IMR-90 (cell line): ENCODE results near the gene FAM131B. TPM values are rescaled to one million over a fixed set of nuclear protein-coding genes. Genes with fewer than 3 reads are reported as not detected.

Experiments
- ATAC-seq: fragments of 200-7000 bp; cut with Tn5 transposase; 2 replicates; pipeline ENCODE4 v1.9.1; 2020; ENCODE audit warnings: low read depth, mild to moderate bottlenecking, moderate library complexity
- BruUV-seq: library from RNA; stranded (reverse); fragments of 400-500 nt; replicated peaks from 2 replicates; lab custom pipeline; 2021; lab: Mats Ljungman, UMichigan
- CTCF ChIA-PET: fragments of 300-600 bp; formaldehyde crosslinking; extraction: SDS; loops from one replicate; lab custom pipeline; 2021; ENCODE audit warnings: antibody characterized with exemption; lab: Yijun Ruan, JAX
- POLR2A ChIA-PET: fragments of 300-600 bp; sonication (Branson Sonifier 250); formaldehyde crosslinking; loops from one replicate; lab custom pipeline; 2022; ENCODE audit warnings: antibody characterized with exemption; ENCODE audit not compliant: unreplicated experiment; lab: Charles Lee
- DNase-seq: peaks from one replicate; pipeline ENCODE4 v3.0.0; 2013
- H2AFZ ChIP-seq: replicated peaks from 2 replicates; pipeline ENCODE3; 2013; ENCODE audit warnings: low read length, mild to moderate bottlenecking; ENCODE audit not compliant: poor library complexity
- H2AK5ac ChIP-seq: 2 replicates; pipeline ENCODE4 v1.6.1; 2013; ENCODE audit warnings: low read depth, low read length, inconsistent platforms
- H2AK9ac ChIP-seq: replicated peaks from 2 replicates; pipeline ENCODE3; 2013; ENCODE audit warnings: mild to moderate bottlenecking, low read depth, low read length, moderate library complexity; ENCODE audit not compliant: poor library complexity
- H2BK120ac ChIP-seq: 2 replicates; pipeline ENCODE4 v1.6.1; 2013; ENCODE audit warnings: low read depth, low read length, inconsistent platforms
- H2BK15ac ChIP-seq: 3 replicates; pipeline ENCODE4 v1.6.1; 2013; ENCODE audit warnings: low read depth, low read length, inconsistent platforms
- H2BK20ac ChIP-seq: 2 replicates; pipeline ENCODE4 v1.6.1; 2013; ENCODE audit warnings: low read depth, mild to moderate bottlenecking, inconsistent platforms, low read length, moderate library complexity
- H2BK5ac ChIP-seq: 2 replicates; pipeline ENCODE4 v1.6.1; 2013; ENCODE audit warnings: mild to moderate bottlenecking, low read depth, low read length, inconsistent platforms; ENCODE audit not compliant: poor library complexity, severe bottlenecking
- H3K14ac ChIP-seq: replicated peaks from 2 replicates; pipeline ENCODE4 v1.6.1; 2013; ENCODE audit warnings: low read depth, low read length, inconsistent platforms
- H3K18ac ChIP-seq: 2 replicates; pipeline ENCODE4 v1.6.1; 2013; ENCODE audit warnings: low read depth, low read length, control low read depth
- H3K23ac ChIP-seq: 2 replicates; pipeline ENCODE4 v1.6.1; 2013; ENCODE audit warnings: low read depth, low read length, inconsistent platforms
- H3K27ac ChIP-seq: 2 replicates; pipeline ENCODE4 v1.5.1; 2013; ENCODE audit warnings: mild to moderate bottlenecking, control low read depth, low read length; ENCODE audit not compliant: insufficient read depth
- H3K27me3 ChIP-seq: 2 replicates; pipeline ENCODE4 v1.6.1; 2013; ENCODE audit warnings: low read length; ENCODE audit not compliant: control insufficient read depth, insufficient read depth
- H3K36me3 ChIP-seq: 2 replicates; pipeline ENCODE4 v1.6.1; 2013; ENCODE audit warnings: low read length, mixed read lengths; ENCODE audit not compliant: control insufficient read depth, insufficient read depth
- H3K4ac ChIP-seq: 2 replicates; pipeline ENCODE4 v1.6.1; 2013; ENCODE audit warnings: low read depth, low read length, inconsistent platforms
- H3K4me1 ChIP-seq: 2 replicates; pipeline ENCODE4 v1.6.1; 2013; ENCODE audit warnings: low read length, mixed read lengths; ENCODE audit not compliant: control insufficient read depth, insufficient read depth
- H3K4me2 ChIP-seq: 2 replicates; pipeline ENCODE4 v1.6.1; 2013; ENCODE audit warnings: low read depth, mild to moderate bottlenecking, control low read depth, low read length, moderate library complexity
- H3K4me3 ChIP-seq: 2 replicates; pipeline ENCODE4 v1.5.1; 2013; ENCODE audit warnings: low read depth, mild to moderate bottlenecking, control low read depth, low read length, moderate library complexity; ENCODE audit not compliant: insufficient read depth
- H3K56ac ChIP-seq: 2 replicates; pipeline ENCODE4 v1.6.1; 2013; ENCODE audit warnings: low read length, inconsistent platforms; ENCODE audit not compliant: insufficient read depth; ENCODE audit errors: extremely low read depth
- H3K79me1 ChIP-seq, 2 experiments: 2 replicates each; pipeline ENCODE4 v1.6.1; 2013; ENCODE audit warnings: low read length in 2 of 2, inconsistent platforms in 1 of 2, low read depth in 1 of 2
- H3K9ac ChIP-seq: 2 replicates; pipeline ENCODE4 v1.6.1; 2013; ENCODE audit warnings: low read depth, low read length, control low read depth
- H3K9me1 ChIP-seq: 2 replicates; pipeline ENCODE4 v1.6.1; 2013; ENCODE audit warnings: low read length, inconsistent platforms; ENCODE audit not compliant: insufficient read depth
- H3K9me3 ChIP-seq: 2 replicates; pipeline ENCODE4 v1.6.1; 2013; ENCODE audit warnings: low read length; ENCODE audit not compliant: control insufficient read depth, insufficient read depth
- H4K20me1 ChIP-seq: 2 replicates; pipeline ENCODE4 v1.6.1; 2013; ENCODE audit warnings: low read length, inconsistent platforms; ENCODE audit not compliant: insufficient read depth
- H4K5ac ChIP-seq: 2 replicates; pipeline ENCODE4 v1.6.1; 2013; ENCODE audit warnings: mild to moderate bottlenecking, low read depth, low read length, control low read depth
- H4K8ac ChIP-seq, 2 experiments: 2 replicates each; pipeline ENCODE4 v1.6.1; 2013; ENCODE audit warnings: low read depth in 2 of 2, low read length in 2 of 2, control low read depth in 1 of 2, inconsistent platforms in 1 of 2
- H4K91ac ChIP-seq: 2 replicates; pipeline ENCODE4 v1.6.1; 2013; ENCODE audit warnings: low read depth, low read length, inconsistent platforms; ENCODE audit not compliant: insufficient read depth
- ELK1 ChIP-seq: fragments of 150-350 bp; IDR thresholded peaks from 2 replicates; pipeline ENCODE4 v1.6.1; 2016; ENCODE audit warnings: low read depth, mild to moderate bottlenecking, low read length, moderate library complexity, borderline replicate concordance
- MXI1 ChIP-seq: IDR thresholded peaks from 2 replicates; pipeline ENCODE4 v1.6.1; 2012; ENCODE audit warnings: low read depth, mild to moderate bottlenecking, low read length, moderate library complexity, borderline replicate concordance
- RAD21 ChIP-seq: IDR thresholded peaks from 2 replicates; pipeline ENCODE4 v1.6.1; 2012; ENCODE audit warnings: low read length, improper control_type of control experiment
- WGBS, 2 experiments: methylation state at CpG; one replicate each; pipeline versions ENCODE4 v1.1.5 to v1.1.7; 2013; ENCODE audit warnings: missing lambda C conversion rate in 2 of 2; ENCODE audit not compliant: insufficient read length in 1 of 2; ENCODE audit errors: extremely low coverage in 2 of 2; 5-methylcytosine and 5-hydroxymethylcytosine counted together
- dilution Hi-C: fragments of 300-500 bp; cut with HindIII; formaldehyde crosslinking; loops from one replicate; pipeline ENCODE4 v1.14.3; 2018; ENCODE audit warnings: low sequenced_read_pairs; ENCODE audit not compliant: unreplicated experiment
- in situ Hi-C: fragments of 300-500 bp; cut with MboI; formaldehyde crosslinking; loops from 3 replicates; pipeline ENCODE4 v1.14.3; 2019; ENCODE audit warnings: low sequenced_read_pairs, inconsistent platforms, mixed read lengths
- intact Hi-C: fragments of 100-400 bp; cut with micrococcal nuclease; formaldehyde crosslinking; loops from 2 replicates; pipeline ENCODE4 v1.10.0; 2022
- polyA plus RNA-seq, 3 experiments: library from polyadenylated mRNA; depleted of rRNA; stranded (reverse); fragments of >200 nt; gene quantifications; 2 replicates each; pipeline ENCODE4 v1.2.3, GENCODE V29; 2012; ENCODE audit warnings: low replicate concordance in 1 of 3
- total RNA-seq: library from RNA; depleted of rRNA; stranded (reverse); fragments of >200 nt; gene quantifications from 2 replicates; pipeline ENCODE4 v1.2.3, GENCODE V29; 2012

Gene FAM131B
- total and polyA plus RNA-seq, 2 of the 4 experiments (the other 2 are of a cell fraction), result 3.4 to 4.3 TPM

- ChIA-PET POLR2A (no interaction called here), CTCF (no interaction called here)
- no peak overlapping the region for H3K23ac ChIP-seq
- dilution Hi-C loops, result no loop called here
- no peak overlapping the region for H4K8ac ChIP-seq
- H3K4me1 ChIP-seq, result peaks cover 62% of the 10 kb centered on the region
- DNase-seq (no peak), ATAC-seq (no peak)
- in situ Hi-C loops, result no loop called here
- H3K4me3 ChIP-seq, result no peak overlapping the region
- intact Hi-C loops, result no loop called here
- no peaks in the 10 kb centered on the region for H3K9me3 ChIP-seq
- H2AK9ac ChIP-seq, result no peak overlapping the region
- H2AK5ac ChIP-seq, result no peak overlapping the region
- no peak for TF ChIP-seq ELK1
- TF ChIP-seq MXI1, result no peak
- no peak for TF ChIP-seq RAD21
- H2BK20ac ChIP-seq, result no peak overlapping the region
- no peak overlapping the region for H3K18ac ChIP-seq
- H3K79me1 ChIP-seq, result peaks cover 24 to 85% of the 10 kb centered on the region in 2 experiments; a peak in 3 of 4 replicates
- no peak overlapping the region for H2BK120ac ChIP-seq
- H4K5ac ChIP-seq, result no peak overlapping the region
- H2BK15ac ChIP-seq, result no peak overlapping the region
- 96% methylated on average over 9 of the region's 28 CpGs; no CpG with 5 or more reads in 1 of the 2 experiments for WGBS, 2 experiments
- H3K36me3 ChIP-seq, result peaks cover 89% of the 10 kb centered on the region
- peaks cover 100% of the 10 kb centered on the region for H4K20me1 ChIP-seq
- no peak overlapping the region for H2BK5ac ChIP-seq
- H4K91ac ChIP-seq, result no peak overlapping the region
- H3K27me3 ChIP-seq, result no peaks in the 10 kb centered on the region
- no peak overlapping the region; the same call in 1 of the 2 replicates for H3K4ac ChIP-seq
- peak overlapping the region; percentile 21 for H2AFZ ChIP-seq
- H3K56ac ChIP-seq, result no peak overlapping the region
- H3K27ac ChIP-seq, result no peak overlapping the region
- no peak overlapping the region for H3K9ac ChIP-seq
- no peak overlapping the region for H3K4me2 ChIP-seq
- H3K9me1 ChIP-seq, result peaks cover 43% of the 10 kb centered on the region
- no peak overlapping the region for H3K14ac ChIP-seq
- no TSS peak for BruUV-seq
These were observed 26.1 kb upstream of the FAM131B start for GRCh38 chr7:143388491-143389101.
